Gastrocnemius medialis (tissue), 4 donors: ENCODE results near the gene IL11RA.

Experiments used
- POLR2A ChIP-seq, 2 donors: fragments of 450-650 bp; IDR thresholded peaks; one replicate each; pipeline ENCODE4 v1.6.1; 2017; ENCODE audit warnings: antibody characterized with exemption in 2 of 2, mild to moderate bottlenecking in 2 of 2, moderate library complexity in 2 of 2
- TF ChIP-seq, protein P1 (sequence below), 5 experiments: fragments of 450-650 bp in 3 of 5; fragments of 200-600 bp in 2 of 5; sonication (generic) in 2 of 5; IDR thresholded peaks in 4 of 5; conservative IDR thresholded peaks in 1 of 5; 1 replicate in 4 of 5; 2 replicates in 1 of 5; pipeline ENCODE4 v1.5.1; 2016 to 2019; ENCODE audit warnings: antibody characterized with exemption in 5 of 5, mild to moderate bottlenecking in 3 of 5, moderate library complexity in 3 of 5

DNA sequence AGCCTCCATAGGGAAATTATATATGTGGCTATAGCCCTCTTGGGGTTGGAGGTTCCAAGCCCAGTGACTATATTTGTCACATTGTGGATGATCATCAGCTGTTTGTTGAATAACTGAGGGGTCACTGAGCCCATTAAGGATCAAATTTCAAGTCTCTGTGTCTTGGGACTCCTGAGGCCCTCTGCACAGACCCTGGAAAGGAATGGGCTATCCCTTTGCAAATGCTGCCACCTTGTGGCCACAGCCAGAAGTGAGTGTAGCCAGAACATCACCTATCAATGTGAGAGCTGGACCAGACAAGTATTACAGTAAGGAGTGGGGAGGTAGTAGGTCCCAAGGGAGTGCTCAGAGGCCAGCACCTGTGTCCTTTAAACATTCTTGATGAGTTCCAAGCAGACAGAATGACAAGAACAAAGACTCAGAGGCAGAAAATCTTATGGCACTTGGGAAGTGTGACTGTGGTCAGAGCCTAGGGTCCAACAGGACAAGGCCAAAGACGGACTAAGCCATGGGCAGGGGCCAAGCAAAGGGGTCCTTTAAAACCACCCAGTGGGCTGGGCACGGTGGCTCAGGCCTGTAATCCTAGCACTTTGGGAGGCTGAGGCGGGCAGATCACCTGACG is 48.3 kb upstream of the IL11RA start:
- TF ChIP-seq, protein P1, sequence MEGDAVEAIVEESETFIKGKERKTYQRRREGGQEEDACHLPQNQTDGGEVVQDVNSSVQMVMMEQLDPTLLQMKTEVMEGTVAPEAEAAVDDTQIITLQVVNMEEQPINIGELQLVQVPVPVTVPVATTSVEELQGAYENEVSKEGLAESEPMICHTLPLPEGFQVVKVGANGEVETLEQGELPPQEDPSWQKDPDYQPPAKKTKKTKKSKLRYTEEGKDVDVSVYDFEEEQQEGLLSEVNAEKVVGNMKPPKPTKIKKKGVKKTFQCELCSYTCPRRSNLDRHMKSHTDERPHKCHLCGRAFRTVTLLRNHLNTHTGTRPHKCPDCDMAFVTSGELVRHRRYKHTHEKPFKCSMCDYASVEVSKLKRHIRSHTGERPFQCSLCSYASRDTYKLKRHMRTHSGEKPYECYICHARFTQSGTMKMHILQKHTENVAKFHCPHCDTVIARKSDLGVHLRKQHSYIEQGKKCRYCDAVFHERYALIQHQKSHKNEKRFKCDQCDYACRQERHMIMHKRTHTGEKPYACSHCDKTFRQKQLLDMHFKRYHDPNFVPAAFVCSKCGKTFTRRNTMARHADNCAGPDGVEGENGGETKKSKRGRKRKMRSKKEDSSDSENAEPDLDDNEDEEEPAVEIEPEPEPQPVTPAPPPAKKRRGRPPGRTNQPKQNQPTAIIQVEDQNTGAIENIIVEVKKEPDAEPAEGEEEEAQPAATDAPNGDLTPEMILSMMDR (IDR thresholded peaks at IDR 0.05 in 4 of 5, conservative IDR thresholded peaks at IDR 0.05 in 1 of 5): peak; percentile 90 to 94 (median 93)
- TF ChIP-seq POLR2A (IDR thresholded peaks at IDR 0.05): no peak
